SK-N-SH treated with all-trans-retinoic acid at 6 μM for 48 hours (cell line): ENCODE data around the gene PTPRN2.

Source experiments
- RARB ChIP-seq: fragments of 250-450 bp; sonication (Bioruptor Pico); IDR thresholded peaks from 2 replicates; pipeline ENCODE4 v1.8.0; 2021; ENCODE audit warnings: mild to moderate bottlenecking, moderate library complexity
- SNAI2 ChIP-seq: fragments of 250-450 bp; sonication (Bioruptor Pico); IDR thresholded peaks from 2 replicates; pipeline ENCODE4 v1.5.0; 2020; ENCODE audit warnings: mild to moderate bottlenecking, moderate library complexity
- ZFP30 ChIP-seq: fragments of 450-650 bp; formaldehyde crosslinking; IDR thresholded peaks from 2 replicates; pipeline ENCODE4 v1.5.0; 2022; ENCODE audit warnings: mild to moderate bottlenecking, moderate library complexity
- ZNF70 ChIP-seq: fragments of 450-650 bp; formaldehyde crosslinking; IDR thresholded peaks from 2 replicates; pipeline ENCODE4 v1.5.0; 2020; ENCODE audit warnings: mild to moderate bottlenecking, moderate library complexity
- TF ChIP-seq, protein P1 (sequence below): fragments of 250-450 bp; sonication (Bioruptor Pico); IDR thresholded peaks from 2 replicates; pipeline ENCODE4 v1.8.0; 2020; ENCODE audit warnings: mild to moderate bottlenecking, moderate library complexity, borderline replicate concordance

DNA sequence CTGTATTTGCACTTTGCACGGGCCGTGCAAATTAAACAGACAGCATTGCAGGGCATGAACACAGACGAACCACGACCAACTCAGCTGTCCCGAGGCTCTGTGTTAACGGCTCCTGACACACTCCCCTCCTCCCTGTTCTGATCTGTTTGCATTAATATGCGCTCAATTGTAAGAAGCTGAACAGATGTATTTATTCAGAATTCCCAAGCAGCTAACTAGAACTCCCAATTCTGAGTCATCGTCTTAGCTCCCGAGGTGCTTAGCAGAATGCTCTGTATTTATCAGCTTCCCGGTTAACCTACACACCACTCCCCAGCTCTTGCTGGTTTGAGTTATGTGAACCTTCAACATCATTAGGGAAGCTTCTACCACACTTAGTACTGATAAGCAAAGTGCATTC lies 286.4 kb downstream of the PTPRN2 start:
- TF ChIP-seq ZFP30 (CRISPR knock-in tag) (no peak), ZNF70 (CRISPR knock-in tag) (no peak), SNAI2 (CRISPR knock-in tag) (no peak), RARB (CRISPR knock-in tag) (no peak)
- TF ChIP-seq, protein P1, sequence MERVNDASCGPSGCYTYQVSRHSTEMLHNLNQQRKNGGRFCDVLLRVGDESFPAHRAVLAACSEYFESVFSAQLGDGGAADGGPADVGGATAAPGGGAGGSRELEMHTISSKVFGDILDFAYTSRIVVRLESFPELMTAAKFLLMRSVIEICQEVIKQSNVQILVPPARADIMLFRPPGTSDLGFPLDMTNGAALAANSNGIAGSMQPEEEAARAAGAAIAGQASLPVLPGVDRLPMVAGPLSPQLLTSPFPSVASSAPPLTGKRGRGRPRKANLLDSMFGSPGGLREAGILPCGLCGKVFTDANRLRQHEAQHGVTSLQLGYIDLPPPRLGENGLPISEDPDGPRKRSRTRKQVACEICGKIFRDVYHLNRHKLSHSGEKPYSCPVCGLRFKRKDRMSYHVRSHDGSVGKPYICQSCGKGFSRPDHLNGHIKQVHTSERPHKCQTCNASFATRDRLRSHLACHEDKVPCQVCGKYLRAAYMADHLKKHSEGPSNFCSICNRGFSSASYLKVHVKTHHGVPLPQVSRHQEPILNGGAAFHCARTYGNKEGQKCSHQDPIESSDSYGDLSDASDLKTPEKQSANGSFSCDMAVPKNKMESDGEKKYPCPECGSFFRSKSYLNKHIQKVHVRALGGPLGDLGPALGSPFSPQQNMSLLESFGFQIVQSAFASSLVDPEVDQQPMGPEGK (CRISPR knock-in tag) = no peak
